Ureter (tissue), 1 donor: ENCODE measurements around the gene TRRAP. TPM values are rescaled to one million over a fixed set of nuclear protein-coding genes. Genes with fewer than 3 reads are reported as not detected.
"Not testable (repeated sequence)": the region's sequence is repeated elsewhere in the genome, so short reads cannot be mapped to it uniquely, and the experiment has no call there.

ENCODE experiments used
- DNase-seq: peaks from one replicate; pipeline ENCODE4 v3.0.0-alpha.2; 2020; ENCODE audit warnings: low spot score
- total RNA-seq: library from RNA; stranded (reverse); gene quantifications from one replicate; pipeline ENCODE4 v1.2.4, GENCODE V29; 2023
- donor health status: DM: yes; HTN: yes; CAD: no.

Gene TRRAP
- 53.5 TPM for total RNA-seq

- peak; percentile 71 for DNase-seq
These were observed at the start of gene TRRAP for GRCh38 chr7:98878365-98879197. Gene TRRAP (plus strand): TSS chr7:98878532. CDS start chr7:98881151, 2,619 bp downstream.

GRCh38 chr7:98830972-98831548, 47.3 kb upstream of the TRRAP start:
- no peak for DNase-seq

- DNase-seq = no peak
These were observed 46.6 kb upstream of the TRRAP start for GRCh38 chr7:98831641-98832221.

GRCh38 chr7:98833022-98833421, 45.3 kb upstream of the TRRAP start:
- no peak for DNase-seq

GRCh38 chr7:98834949-98835348, 43.4 kb upstream of the TRRAP start:
- DNase-seq = no peak

GRCh38 chr7:98836811-98837629, 41.3 kb upstream of the TRRAP start:
- DNase-seq = no peak

GRCh38 chr7:98837630-98837972, 40.7 kb upstream of the TRRAP start:
- no peak for DNase-seq

- no peak for DNase-seq
These were observed 38.2 kb upstream of the TRRAP start for GRCh38 chr7:98840096-98840495.

GRCh38 chr7:98840722-98841121, 37.6 kb upstream of the TRRAP start:
- DNase-seq = no peak

GRCh38 chr7:98841179-98841997, 36.9 kb upstream of the TRRAP start:
- peak; percentile 57 for DNase-seq

GRCh38 chr7:98842552-98842951, 35.8 kb upstream of the TRRAP start:
- not testable (repeated sequence) for DNase-seq

- DNase-seq = no peak
These were observed 29.4 kb upstream of the TRRAP start for GRCh38 chr7:98848918-98849317.

- DNase-seq = no peak
These were observed 25.5 kb upstream of the TRRAP start for GRCh38 chr7:98852826-98853225.

GRCh38 chr7:98855610-98856422, 22.5 kb upstream of the TRRAP start:
- no peak for DNase-seq

GRCh38 chr7:98860071-98860470, 18.3 kb upstream of the TRRAP start:
- no peak for DNase-seq

- DNase-seq = no peak
These were observed 16.1 kb upstream of the TRRAP start for GRCh38 chr7:98862203-98862602.

- no peak for DNase-seq
These were observed 15.5 kb upstream of the TRRAP start for GRCh38 chr7:98862716-98863420.

- DNase-seq = no peak
These were observed 14.7 kb upstream of the TRRAP start for GRCh38 chr7:98863601-98864000.

- DNase-seq = no peak
These were observed 13.4 kb upstream of the TRRAP start for GRCh38 chr7:98864731-98865453.
